ENCODE data around the gene CA11.
"Not testable (repeated sequence)": the region's sequence is repeated elsewhere in the genome, so short reads cannot be mapped to it uniquely, and the experiment has no call there.

Gene CA11

DNA sequence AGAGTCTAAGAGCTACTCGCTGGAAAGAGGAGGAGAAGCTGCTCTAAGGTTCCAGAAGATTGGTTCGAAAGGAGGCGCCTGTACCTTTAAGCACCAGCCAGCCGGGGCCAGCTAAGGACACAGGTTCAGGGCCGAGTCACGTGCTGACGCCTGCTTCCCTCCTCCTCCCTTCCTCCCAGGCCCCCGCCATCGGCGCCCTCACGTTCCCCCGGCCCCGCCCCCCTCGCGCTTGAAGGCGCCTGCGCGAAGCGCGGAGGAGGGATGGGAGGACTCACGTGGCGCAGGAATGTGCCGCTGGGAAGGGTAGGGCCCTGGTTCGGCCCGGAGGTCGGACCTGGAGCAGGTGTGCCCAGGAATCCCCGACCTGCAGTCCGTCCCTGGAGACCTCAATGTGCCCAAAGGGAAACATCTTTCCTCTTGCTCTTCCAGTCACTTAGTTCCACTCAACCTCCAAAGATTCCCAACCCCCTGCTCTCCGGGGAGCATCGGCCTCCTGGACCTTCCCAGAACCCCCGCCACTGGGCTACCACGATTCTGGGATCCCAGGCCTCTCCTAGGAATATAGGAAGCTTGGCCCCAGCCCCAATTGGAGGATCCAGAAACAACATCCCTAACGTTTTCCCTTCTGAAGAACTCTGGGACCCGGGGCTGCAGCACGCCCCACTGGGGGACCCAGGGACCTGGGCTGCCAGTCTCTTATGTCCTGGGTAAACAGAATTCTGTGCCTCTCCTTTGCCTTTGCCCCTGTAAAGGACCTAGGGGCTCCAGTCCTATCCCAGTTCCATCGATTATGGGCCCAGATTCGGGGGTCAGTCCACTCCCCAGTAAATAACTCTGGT lies 11.3 kb downstream of the CA11 start:
- Histone ChIP-seq H3K9ac (ENCODE audit: low read length in 2 of 2) (peak overlapping the region; percentile 47 to 79), H3K27ac (ENCODE audit: low read length) (peak overlapping the region; percentile 91), H3K27me3 (ENCODE audit: control insufficient read depth in 1 of 2, insufficient read depth in 2 of 2, low read length in 2 of 2) (no peaks in the 10 kb centered on the region), H3K36me3 (ENCODE audit: control insufficient read depth in 2 of 2, insufficient read depth in 2 of 2, low read length in 2 of 2) (peaks cover 0 to 18% of the 10 kb centered on the region in 2 donors), H3K4me3 (ENCODE audit: low read length in 2 of 2) (peak overlapping the region; percentile 63 to 75), H3K9me3 (ENCODE audit: control insufficient read depth in 2 of 2, low read length in 2 of 2) (no peaks in the 10 kb centered on the region), H3K4me1 (ENCODE audit: control insufficient read depth, insufficient read depth, low read length) (peaks cover 66% of the 10 kb centered on the region)

DNA sequence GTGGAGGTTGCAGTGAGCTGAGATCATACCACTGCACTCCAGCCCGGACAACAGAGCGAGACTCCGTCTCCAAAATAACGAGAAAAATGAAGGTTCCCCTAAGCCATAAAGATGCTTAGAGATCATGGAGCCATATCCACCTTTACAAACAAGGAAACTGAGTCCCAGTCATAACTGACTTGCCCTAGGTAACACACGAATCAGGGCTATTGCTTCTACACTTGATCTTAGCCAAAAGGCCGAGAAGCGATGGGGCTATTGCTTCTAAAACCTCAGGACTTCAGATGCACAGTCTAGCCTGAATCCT lies 12.0 kb downstream of the CA11 start:
- no peaks in the 10 kb centered on the region for H3K9me3 ChIP-seq (ENCODE audit: control insufficient read depth in 2 of 2, low read length in 2 of 2)
- peak overlapping the region; percentile 63 to 75 for H3K4me3 ChIP-seq (ENCODE audit: low read length in 2 of 2)
- peaks cover 0 to 20% of the 10 kb centered on the region in 2 donors for H3K36me3 ChIP-seq (ENCODE audit: control insufficient read depth in 2 of 2, insufficient read depth in 2 of 2, low read length in 2 of 2)
- H3K4me1 ChIP-seq (ENCODE audit: control insufficient read depth, insufficient read depth, low read length) = peaks cover 71% of the 10 kb centered on the region
- H3K27me3 ChIP-seq (ENCODE audit: control insufficient read depth in 1 of 2, insufficient read depth in 2 of 2, low read length in 2 of 2) = no peaks in the 10 kb centered on the region
- H3K27ac ChIP-seq (ENCODE audit: low read length) = peak overlapping the region; percentile 91
- peak overlapping the region; percentile 44 to 79 for H3K9ac ChIP-seq (ENCODE audit: low read length in 2 of 2)

DNA sequence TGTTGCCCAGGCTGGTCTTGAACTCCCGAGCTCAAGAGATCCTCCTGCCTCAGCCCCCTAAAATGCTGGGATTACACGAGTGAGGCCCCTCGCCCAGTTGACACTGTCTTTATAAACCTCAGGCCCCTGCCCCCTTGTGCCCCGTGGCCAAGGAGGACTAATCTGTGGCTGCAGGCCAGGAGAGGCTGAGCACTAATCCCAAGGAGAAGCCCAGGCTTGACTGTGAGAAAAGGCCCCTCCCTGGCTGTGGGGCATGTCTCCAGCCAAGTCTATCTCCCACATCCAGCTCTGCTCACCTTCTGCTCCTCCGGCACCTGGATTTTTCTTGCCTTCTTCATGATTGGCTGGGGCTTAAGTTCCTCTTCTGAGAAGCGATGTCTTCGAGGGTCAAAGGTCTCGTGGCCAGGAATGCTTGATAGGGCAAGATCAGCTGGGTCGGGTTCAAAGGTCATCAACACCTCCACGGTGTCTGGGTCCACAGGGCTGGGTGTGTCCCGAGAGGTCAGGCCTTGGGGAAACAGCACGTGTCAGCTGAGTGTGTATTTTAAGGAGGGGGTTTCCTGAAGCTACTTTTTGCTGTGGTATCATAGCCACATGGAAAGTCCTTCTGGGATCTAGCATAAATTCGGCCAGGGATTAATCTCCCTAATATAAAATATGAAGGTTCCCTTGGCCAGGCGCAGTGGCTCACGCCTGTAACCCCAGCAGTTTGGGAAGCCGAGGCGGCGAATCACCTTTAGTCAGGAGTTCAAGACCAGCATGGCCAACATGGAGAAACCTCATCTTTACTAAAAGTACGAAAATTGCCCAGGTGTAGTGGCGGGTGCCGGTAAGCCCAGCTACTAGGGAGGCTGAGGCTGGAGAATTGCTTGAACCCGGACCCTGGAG lies 12.6 kb downstream of the CA11 start:
- Histone ChIP-seq H3K27me3 (ENCODE audit: control insufficient read depth in 1 of 2, insufficient read depth in 2 of 2, low read length in 2 of 2) (no peaks in the 10 kb centered on the region), H3K4me3 (ENCODE audit: low read length in 2 of 2) (peak overlapping the region; percentile 63 to 75), H3K9me3 (ENCODE audit: control insufficient read depth in 2 of 2, low read length in 2 of 2) (no peaks in the 10 kb centered on the region), H3K4me1 (ENCODE audit: control insufficient read depth, insufficient read depth, low read length) (peaks cover 66% of the 10 kb centered on the region), H3K9ac (ENCODE audit: low read length in 2 of 2) (peak overlapping the region; percentile 44 to 79), H3K27ac (ENCODE audit: low read length) (peak overlapping the region; percentile 91), H3K36me3 (ENCODE audit: control insufficient read depth in 2 of 2, insufficient read depth in 2 of 2, low read length in 2 of 2) (peaks cover 0 to 20% of the 10 kb centered on the region in 2 donors)

DNA sequence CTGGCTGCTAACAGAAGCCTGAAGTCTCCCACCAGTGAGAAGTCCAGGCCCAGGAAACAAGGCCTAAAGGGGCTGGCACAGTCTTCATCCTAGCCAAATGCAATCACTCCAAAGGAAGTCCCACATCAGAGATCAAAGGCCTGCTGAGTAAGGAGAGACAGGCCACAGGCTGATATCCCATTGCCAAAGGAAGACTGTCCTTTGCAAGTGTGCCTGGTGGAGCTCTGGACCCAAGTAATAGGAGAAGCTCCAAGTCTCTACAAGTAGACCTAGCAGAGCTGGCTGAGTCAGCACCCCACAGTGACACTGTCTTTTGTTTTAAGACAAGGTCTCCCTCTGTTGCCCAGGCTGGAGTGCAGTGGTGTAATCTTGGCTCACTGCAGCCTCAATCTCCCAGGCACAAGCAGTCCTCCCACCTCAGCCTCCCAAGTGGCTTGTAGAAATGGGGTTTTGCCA lies 13.3 kb downstream of the CA11 start:
- peaks cover 0 to 20% of the 10 kb centered on the region in 2 donors for H3K36me3 ChIP-seq (ENCODE audit: control insufficient read depth in 2 of 2, insufficient read depth in 2 of 2, low read length in 2 of 2)
- no peaks in the 10 kb centered on the region for H3K9me3 ChIP-seq (ENCODE audit: control insufficient read depth in 2 of 2, low read length in 2 of 2)
- H3K27me3 ChIP-seq (ENCODE audit: control insufficient read depth in 1 of 2, insufficient read depth in 2 of 2, low read length in 2 of 2) = no peaks in the 10 kb centered on the region
- peak overlapping the region; percentile 91 for H3K27ac ChIP-seq (ENCODE audit: low read length)
- peak overlapping the region; percentile 29 to 44 for H3K9ac ChIP-seq (ENCODE audit: low read length in 2 of 2)
- H3K4me3 ChIP-seq (ENCODE audit: low read length in 2 of 2) = peak overlapping the region in 1 of 2 donors; percentile 29
- peaks cover 64% of the 10 kb centered on the region for H3K4me1 ChIP-seq (ENCODE audit: control insufficient read depth, insufficient read depth, low read length)

DNA sequence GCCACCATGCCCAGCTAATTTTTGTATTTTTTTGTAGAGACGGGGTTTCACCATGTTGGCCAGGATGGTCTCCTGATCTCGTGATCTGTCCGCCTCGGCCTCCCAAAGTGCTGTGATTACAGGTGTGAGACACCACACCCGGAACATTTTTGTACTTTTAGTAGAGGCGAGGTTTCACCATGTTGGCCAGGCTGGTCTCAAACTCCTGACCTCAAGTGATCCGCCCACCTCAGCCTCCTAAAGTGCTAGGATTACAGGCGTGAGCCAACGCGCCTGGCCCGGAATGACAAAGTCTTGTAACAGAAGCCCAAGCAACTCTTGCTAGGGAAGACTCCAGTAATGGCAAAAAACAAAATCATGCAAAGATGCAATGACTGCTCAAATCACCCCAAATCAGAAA lies 13.7 kb downstream of the CA11 start:
- H3K9me3 ChIP-seq (ENCODE audit: control insufficient read depth in 2 of 2, low read length in 2 of 2); H3K9ac ChIP-seq (ENCODE audit: low read length in 2 of 2); H3K4me3 ChIP-seq (ENCODE audit: low read length in 2 of 2); H3K27me3 ChIP-seq (ENCODE audit: control insufficient read depth in 1 of 2, insufficient read depth in 2 of 2, low read length in 2 of 2): not testable (repeated sequence)
- Histone ChIP-seq H3K27ac (ENCODE audit: low read length) (peak overlapping the region; percentile 91), H3K4me1 (ENCODE audit: control insufficient read depth, insufficient read depth, low read length) (peaks cover 64% of the 10 kb centered on the region), H3K36me3 (ENCODE audit: control insufficient read depth in 2 of 2, insufficient read depth in 2 of 2, low read length in 2 of 2) (peaks cover 0 to 20% of the 10 kb centered on the region in 2 donors)

DNA sequence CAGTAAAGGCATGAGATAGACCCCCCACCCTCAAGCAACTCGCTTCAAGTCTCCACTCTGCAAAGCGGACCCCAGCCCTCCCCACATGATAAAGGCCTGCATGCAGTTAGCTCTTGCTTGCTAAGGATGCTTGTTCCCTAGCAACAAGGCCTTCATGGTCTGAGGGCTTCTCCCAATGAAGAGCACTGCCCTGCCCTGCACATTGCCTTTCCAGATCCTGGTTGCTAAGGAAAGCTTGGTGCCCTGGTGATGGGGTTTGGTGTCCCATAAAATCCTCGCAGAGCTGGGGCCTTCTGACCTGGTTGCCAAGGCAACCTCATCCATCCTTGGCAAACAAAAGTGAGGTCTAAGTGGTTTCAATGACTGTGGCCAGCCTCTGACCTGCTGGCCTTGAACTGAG lies 14.8 kb downstream of the CA11 start:
- H3K4me1 ChIP-seq (ENCODE audit: control insufficient read depth, insufficient read depth, low read length) = peaks cover 57% of the 10 kb centered on the region
- peak overlapping the region in 1 of 2 donors; percentile 21 for H3K9ac ChIP-seq (ENCODE audit: low read length in 2 of 2)
- peak overlapping the region in 1 of 2 donors; percentile 29 for H3K4me3 ChIP-seq (ENCODE audit: low read length in 2 of 2)
- no peaks in the 10 kb centered on the region for H3K27me3 ChIP-seq (ENCODE audit: control insufficient read depth in 1 of 2, insufficient read depth in 2 of 2, low read length in 2 of 2)
- peaks cover 0 to 20% of the 10 kb centered on the region in 2 donors for H3K36me3 ChIP-seq (ENCODE audit: control insufficient read depth in 2 of 2, insufficient read depth in 2 of 2, low read length in 2 of 2)
- H3K27ac ChIP-seq (ENCODE audit: low read length) = peak overlapping the region; percentile 74
- H3K9me3 ChIP-seq (ENCODE audit: control insufficient read depth in 2 of 2, low read length in 2 of 2) = no peaks in the 10 kb centered on the region

DNA sequence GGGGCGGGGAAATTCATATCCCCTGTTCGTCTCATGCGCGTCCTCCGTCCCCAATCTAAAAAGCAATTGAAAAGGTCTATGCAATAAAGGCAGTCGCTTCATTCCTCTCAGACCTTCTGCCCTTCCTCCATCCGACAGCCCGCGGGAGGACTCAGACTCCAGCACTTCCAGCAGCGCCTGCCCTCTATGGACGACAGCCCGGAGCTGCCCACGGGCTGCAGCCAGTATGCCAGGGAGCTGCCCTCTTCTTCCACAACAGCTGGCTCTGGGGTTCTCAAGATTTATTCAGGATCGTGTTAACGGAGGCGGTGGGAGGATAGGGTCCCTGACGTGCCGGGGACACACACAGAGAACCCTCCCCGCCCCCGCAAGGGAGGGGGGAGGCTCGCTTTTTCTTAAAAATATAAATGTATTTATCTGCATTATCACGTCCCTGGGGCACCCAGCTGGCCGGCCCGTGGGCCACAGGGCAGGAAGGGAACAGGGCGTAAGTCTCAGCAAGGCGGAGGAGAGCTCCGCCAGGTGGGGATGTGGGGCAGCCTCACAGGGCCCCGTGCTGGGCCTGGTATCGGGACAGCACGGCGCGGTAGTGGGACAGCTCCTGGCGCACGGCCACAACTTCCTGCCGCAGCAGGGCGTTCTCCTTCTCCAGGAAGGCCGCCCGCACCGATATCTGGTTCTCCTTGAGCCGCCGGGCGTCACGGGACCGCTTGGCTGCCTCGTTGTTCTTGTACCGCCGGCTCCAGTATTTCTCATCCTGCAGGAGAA lies 15.5 kb downstream of the CA11 start:
- H3K36me3 ChIP-seq (ENCODE audit: control insufficient read depth in 2 of 2, insufficient read depth in 2 of 2, low read length in 2 of 2) = peaks cover 0 to 20% of the 10 kb centered on the region in 2 donors
- peak overlapping the region; percentile 21 to 33 for H3K9ac ChIP-seq (ENCODE audit: low read length in 2 of 2)
- H3K9me3 ChIP-seq (ENCODE audit: control insufficient read depth in 2 of 2, low read length in 2 of 2) = no peaks in the 10 kb centered on the region
- H3K4me3 ChIP-seq (ENCODE audit: low read length in 2 of 2) = peak overlapping the region in 1 of 2 donors; percentile 40
- peak overlapping the region; percentile 74 for H3K27ac ChIP-seq (ENCODE audit: low read length)
- no peaks in the 10 kb centered on the region for H3K27me3 ChIP-seq (ENCODE audit: control insufficient read depth in 1 of 2, insufficient read depth in 2 of 2, low read length in 2 of 2)
- H3K4me1 ChIP-seq (ENCODE audit: control insufficient read depth, insufficient read depth, low read length) = peaks cover 57% of the 10 kb centered on the region

GRCh38 chr19:48629599-48630295 lies 16.2 kb downstream of the CA11 start:
- Histone ChIP-seq H3K27ac (ENCODE audit: low read length) (peak overlapping the region; percentile 74), H3K27me3 (ENCODE audit: control insufficient read depth in 1 of 2, insufficient read depth in 2 of 2, low read length in 2 of 2) (no peaks in the 10 kb centered on the region), H3K36me3 (ENCODE audit: control insufficient read depth in 2 of 2, insufficient read depth in 2 of 2, low read length in 2 of 2) (peaks cover 0 to 20% of the 10 kb centered on the region in 2 donors), H3K4me3 (ENCODE audit: low read length in 2 of 2) (peak overlapping the region in 1 of 2 donors; percentile 15), H3K9me3 (ENCODE audit: control insufficient read depth in 2 of 2, low read length in 2 of 2) (no peaks in the 10 kb centered on the region), H3K9ac (ENCODE audit: low read length in 2 of 2) (no peak overlapping the region), H3K4me1 (ENCODE audit: control insufficient read depth, insufficient read depth, low read length) (peaks cover 56% of the 10 kb centered on the region)

- peaks cover 57% of the 10 kb centered on the region for H3K4me1 ChIP-seq (ENCODE audit: control insufficient read depth, insufficient read depth, low read length)
These were observed 16.7 kb downstream of the CA11 start for GRCh38 chr19:48629297-48629598.

More at GRCh38 chr19:48629297-48629598, 16.7 kb downstream of the CA11 start:
- Histone ChIP-seq H3K27me3 (ENCODE audit: control insufficient read depth in 1 of 2, insufficient read depth in 2 of 2, low read length in 2 of 2) (no peaks in the 10 kb centered on the region), H3K36me3 (ENCODE audit: control insufficient read depth in 2 of 2, insufficient read depth in 2 of 2, low read length in 2 of 2) (peaks cover 0 to 20% of the 10 kb centered on the region in 2 donors), H3K4me3 (ENCODE audit: low read length in 2 of 2) (no peak overlapping the region), H3K9me3 (ENCODE audit: control insufficient read depth in 2 of 2, low read length in 2 of 2) (no peaks in the 10 kb centered on the region), H3K9ac (ENCODE audit: low read length in 2 of 2) (no peak overlapping the region), H3K27ac (ENCODE audit: low read length) (peak overlapping the region; percentile 74)
